Right lobe of liver (tissue), 4 donors: Measurements from ENCODE around the gene OR8D4.

Source experiments
- CTCF ChIP-seq, 4 donors: fragments of 200-600 bp in 3 of 4; fragments of 450-650 bp in 1 of 4; IDR thresholded peaks; one replicate each; pipeline versions ENCODE4 v1.5.1 to v1.8.0; 2016 to 2022; ENCODE audit warnings: antibody characterized with exemption in 4 of 4, mild to moderate bottlenecking in 2 of 4
- POLR2A ChIP-seq: fragments of 450-650 bp; IDR thresholded peaks from one replicate; pipeline ENCODE4 v1.6.1; 2017; ENCODE audit warnings: antibody characterized with exemption, mild to moderate bottlenecking
- donor health status: DM: no; HTN: no; CAD: no.
- donor health status: DM: no; HTN: no; CAD: no.
- donor health status: DM: no; HTN: yes; CAD: no.

- TF ChIP-seq CTCF (IDR thresholded peaks at IDR 0.05) (no peak), POLR2A (no peak)
Measured at GRCh38 chr11:123920943-123921342, 19.0 kb downstream of the OR8D4 start.
